GM18520 (cell line): ENCODE results near the gene OSTF1.
A peak's percentile ranks its signal among the peaks of the same experiment; 100 is the strongest.

Experiments used
- ATAC-seq: cut with Tn5 transposase; IDR thresholded peaks from one replicate; pipeline ENCODE4 v1.9.1; 2021; ENCODE audit not compliant: unreplicated experiment

Gene OSTF1

GRCh38 chr9:75117564-75117963, 29.2 kb downstream of the OSTF1 start:
- peak; percentile 51 for ATAC-seq

DNA sequence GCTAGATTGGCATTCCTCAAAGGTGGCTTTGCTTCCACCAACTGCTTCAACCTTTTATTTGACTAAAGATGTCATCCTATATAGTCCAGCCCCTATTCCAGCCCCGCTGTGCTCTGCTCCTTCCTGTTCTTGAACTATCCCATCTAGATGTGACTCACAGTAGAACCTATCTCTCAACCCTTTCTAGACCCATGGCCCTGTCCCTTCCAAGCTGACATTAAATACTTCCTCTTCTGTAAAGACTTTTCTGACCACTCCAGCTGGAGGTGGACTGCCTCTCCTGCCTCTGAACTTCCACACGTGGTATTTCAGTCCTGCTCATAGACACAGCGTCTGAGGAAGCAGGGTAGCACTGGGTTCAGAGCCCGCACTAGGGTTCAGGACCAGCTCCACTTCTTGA, 32.4 kb downstream of the OSTF1 start:
- no peak for ATAC-seq

DNA sequence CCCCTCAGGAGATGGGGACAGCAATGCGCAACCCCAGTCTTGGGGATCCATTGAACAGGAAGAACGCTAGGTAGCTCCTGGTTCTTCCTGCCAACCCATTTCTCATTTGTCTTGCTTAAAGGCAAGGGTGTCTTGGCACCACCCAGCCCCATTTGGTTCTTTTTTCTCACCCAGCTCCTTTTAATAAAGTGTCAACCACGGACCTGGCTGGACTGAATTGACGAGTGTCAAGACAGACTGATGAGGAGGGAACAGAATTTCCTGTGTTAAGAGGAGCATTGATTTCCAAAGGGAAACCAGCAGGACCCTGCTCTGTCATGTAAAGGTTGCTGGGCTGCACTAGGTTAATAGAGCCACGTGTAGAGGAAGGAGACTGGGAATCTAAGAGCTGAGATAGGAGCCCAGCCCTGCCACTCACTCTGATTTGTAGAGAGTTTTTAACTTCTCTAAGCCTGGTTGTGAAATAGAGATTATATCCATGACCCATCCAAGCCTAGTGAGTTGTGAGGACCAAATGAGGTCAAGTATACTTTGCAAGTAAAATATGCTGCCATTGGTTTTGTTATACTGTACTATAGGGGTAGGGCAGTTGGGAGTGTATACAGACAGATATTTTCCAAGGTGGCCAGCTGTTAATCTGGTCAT, 33.7 kb downstream of the OSTF1 start:
- no peak for ATAC-seq

- ATAC-seq, result no peak
These were observed 35.4 kb downstream of the OSTF1 start for GRCh38 chr9:75123696-75124095.

DNA sequence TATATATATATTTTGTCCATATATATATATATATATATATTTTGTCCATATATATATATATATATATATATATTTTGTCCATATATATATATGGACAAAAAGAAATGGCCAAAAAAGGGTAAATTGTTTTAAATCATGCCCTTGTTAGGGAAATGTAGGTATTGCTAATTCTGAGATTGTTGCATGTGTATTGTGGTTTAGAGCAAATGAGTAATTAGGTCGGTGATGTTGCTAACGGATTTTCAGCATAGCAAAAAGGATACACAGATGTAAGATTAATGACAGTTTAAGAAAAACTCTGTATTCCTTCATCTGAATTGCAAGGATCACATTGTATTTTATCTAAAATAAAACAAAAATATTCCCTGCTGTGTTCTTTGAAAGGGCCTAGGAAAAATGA, 40.2 kb downstream of the OSTF1 start:
- ATAC-seq, result no peak

- ATAC-seq, result no peak
These were observed 41.9 kb downstream of the OSTF1 start for GRCh38 chr9:75130172-75130571.

DNA sequence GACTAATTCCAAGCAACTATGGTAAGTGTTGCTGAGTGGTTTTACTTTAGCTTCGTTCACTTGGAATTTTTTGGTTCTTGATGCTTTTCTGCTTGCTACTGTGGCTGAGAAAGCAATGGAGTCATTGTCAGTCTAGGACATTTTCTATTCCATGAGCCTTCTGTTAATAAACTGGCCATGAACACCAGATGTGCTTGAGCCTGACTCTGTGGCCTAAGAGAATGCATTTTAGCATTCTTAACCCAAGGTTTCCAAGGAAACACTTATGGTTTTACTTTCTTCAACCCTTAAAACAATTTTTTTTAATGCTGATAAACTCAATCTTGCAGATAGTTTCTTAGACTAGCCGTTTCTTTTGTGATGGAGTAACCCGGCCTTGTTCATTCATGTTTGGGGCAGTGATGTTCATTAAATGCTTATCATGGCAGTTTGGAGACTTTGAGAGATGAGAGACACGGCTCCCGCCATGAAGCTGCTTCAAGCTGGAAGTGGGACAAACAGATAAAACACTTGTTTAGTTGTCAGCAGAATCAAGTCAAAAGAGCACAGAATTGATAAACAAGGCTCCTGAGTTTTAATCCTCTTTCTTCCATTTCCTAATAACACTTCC, 42.4 kb downstream of the OSTF1 start:
- no peak for ATAC-seq

DNA sequence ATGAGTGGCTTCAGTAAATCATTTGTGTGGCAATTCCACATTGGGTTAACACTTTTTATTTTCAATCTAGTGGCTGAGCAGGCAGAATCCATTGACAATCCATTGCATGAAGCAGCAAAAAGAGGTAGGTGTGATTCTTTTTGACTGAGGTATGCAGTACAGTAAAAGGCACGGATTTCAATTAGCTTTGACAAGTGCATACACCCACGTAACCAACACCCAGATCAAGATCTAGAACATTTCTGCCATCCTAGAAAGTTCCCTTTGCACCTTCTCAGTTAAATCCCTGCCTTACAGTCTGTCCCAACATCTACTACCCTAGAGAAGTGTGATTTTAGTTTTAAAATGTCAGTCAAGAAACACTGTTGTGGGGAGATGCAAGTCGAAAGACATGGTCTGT, 43.4 kb downstream of the OSTF1 start:
- ATAC-seq, result no peak

DNA sequence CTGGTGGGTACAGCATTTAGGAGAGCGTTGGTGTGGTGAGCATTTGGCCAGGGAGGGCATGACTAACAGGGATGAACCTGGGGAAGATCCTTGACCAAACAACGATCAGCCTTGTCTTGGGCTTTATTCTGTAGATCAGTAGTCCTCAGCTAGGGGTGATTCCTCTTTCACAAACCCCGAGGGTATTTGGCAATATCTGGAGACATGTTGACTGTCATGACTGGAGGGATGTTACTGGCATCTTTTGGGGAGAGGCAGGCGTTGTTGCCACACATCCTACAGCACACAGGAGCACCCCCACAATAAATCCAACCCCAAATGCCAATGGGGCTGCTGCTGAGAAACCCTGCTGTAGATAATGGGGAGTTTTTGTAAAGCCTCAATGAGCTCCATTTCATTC, 43.9 kb downstream of the OSTF1 start:
- no peak for ATAC-seq

DNA sequence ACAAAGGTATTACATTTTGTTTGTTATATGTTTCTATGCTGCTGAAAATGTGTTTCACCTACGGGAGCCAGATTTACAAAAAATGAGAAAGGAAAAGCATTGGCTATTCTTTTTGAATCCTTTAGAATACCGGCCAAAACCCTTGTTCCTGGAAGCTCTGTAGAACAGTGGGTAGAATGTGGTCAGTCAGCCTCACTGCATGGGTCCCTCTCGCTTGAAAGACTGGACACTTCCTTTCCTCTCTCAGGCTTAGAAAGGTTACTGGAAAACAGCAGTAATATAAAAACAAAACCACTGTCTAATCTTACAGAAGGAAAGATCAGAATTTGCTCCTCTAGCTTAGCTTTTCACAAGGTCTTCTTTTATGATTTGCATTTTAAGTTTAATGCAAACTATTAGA, 45.1 kb downstream of the OSTF1 start:
- ATAC-seq, result no peak

DNA sequence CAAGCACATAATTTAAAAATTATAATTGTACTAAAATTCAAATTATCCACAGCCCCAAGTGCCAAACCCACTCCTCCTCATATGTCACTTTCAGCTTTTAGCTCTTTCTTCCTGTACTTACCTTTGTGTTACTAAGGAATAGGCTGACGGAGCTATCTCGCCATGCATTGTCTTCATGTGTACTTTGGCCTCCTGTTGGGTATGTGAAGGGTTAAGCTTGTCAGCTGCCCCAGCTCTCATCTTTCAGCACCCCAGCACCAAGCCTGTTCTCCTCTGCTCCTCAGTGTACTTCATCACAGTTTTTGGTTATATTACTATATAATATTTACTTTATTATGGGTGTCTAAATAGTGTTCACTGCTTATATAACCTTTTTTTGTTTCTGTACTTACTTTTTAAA, 46.2 kb downstream of the OSTF1 start:
- no peak for ATAC-seq

DNA sequence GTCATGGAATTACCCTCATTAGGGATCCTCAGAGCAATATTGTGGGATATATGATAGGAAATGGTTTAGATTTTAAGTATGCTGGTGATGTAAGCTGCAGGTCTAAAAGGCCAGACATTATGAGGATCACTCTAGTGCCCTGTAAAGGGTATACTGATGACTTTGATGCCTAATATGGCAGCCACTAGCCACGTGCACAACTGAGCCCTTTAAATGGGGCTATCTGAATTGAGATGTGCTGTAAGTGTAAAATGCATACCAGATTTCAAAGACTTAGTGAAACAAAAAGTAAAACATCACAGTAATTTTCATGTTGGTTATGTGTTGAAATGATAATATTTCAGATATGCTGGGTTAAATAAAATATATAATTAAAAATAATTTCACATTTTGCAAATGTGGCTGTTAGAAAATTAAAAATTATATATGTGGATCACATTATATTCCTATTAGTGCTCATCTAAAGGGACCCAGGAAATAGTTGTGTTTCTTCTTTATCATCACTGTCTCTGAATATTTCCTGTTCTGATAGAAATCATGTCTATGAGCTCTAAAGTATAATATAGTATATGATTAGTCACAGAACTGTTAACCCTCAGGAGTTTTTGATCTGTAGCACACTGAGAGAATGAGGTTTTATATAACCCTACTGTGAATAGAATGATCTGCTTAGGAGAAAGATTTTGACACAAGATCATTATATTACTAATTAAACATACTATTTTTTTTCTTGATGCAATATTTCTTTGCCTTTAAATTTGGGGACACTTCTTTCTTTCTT, 50.1 kb downstream of the OSTF1 start:
- ATAC-seq, result no peak

GRCh38 chr9:75139201-75139600, 50.9 kb downstream of the OSTF1 start:
- ATAC-seq, result no peak

- ATAC-seq, result no peak
These were observed 51.9 kb downstream of the OSTF1 start for GRCh38 chr9:75140261-75140660.

- ATAC-seq, result no peak
These were observed 53.9 kb downstream of the OSTF1 start for GRCh38 chr9:75142202-75142601.

DNA sequence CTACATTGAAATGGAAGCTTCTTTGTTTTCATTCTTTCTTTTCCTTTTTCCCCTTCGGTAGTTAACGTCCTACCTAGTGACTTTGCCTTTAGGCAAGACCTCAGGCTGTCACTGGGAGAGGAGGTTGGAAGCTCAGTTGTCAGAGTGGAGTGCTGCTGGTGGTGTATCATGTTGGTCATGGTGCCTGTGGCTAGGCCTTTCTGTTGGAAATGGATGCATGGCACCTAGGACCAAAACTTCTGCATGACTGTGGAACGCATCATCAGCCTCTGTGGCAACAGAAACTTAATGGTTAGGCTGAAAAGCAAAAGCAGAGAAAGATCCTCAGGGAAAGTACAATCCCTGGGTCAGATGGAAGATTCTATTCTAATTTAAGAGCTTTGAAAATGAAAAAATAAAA, 57.9 kb downstream of the OSTF1 start:
- no peak for ATAC-seq

DNA sequence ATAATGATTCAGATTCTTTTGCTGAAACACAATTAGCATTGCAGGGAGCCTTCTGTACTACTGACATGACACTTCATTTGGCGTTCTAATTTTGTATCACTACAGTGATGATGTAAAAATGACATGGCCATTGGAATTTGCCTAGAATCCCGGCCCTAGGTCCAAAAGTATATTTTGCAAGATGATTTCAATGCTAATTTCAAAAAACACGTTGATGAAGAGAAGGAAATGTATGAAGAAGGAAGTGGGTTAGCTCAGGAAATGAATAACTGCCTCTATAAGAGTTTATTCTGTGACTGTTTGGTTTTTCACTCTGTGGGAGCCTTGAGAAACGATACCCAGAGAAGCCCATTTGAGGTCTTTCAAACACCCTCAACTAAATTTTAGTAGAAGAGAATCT, 59.3 kb downstream of the OSTF1 start:
- ATAC-seq, result no peak

- ATAC-seq, result no peak
These were observed 60.2 kb downstream of the OSTF1 start for GRCh38 chr9:75148561-75148960.

GRCh38 chr9:75149841-75150241, 61.5 kb downstream of the OSTF1 start:
- no peak for ATAC-seq

DNA sequence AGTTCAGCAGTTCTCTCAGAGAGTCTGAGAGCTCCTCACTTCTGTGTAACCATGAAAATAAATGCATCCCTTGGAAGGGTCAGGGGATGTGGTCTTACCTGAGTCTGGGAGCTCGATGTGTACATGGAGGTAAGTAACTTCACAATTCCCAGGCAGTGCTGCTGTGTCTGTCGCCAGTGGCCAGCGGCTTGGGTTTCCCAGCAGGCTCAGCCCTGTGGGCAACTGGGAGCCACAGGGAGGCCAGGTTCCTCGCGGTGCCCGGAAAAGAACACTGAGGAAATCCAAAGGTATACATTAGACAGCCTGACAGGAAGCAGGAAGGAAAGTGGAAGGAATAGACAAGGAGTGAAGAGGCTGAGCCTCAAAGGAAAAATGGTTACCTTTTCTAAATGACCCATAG, 62.2 kb downstream of the OSTF1 start:
- no peak for ATAC-seq

DNA sequence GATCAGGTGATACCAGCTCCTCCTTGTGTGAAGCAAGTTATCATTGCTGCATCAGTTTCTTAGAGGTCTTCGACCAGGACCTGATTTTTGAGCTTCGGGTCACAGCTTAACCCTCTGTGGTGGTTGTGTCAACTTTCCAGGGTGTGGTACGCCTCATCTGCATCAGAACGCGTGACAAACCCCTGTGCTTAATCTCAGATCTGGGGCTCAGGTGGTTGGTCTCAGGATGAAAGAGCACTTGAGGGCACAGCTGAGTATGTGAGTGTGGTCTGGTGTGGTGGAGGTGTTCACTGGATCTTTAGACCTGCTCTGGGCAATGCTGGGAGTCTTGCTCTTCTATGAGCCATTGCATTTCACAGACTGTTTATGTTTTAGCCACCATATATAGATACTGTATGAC, 64.1 kb downstream of the OSTF1 start:
- no peak for ATAC-seq

DNA sequence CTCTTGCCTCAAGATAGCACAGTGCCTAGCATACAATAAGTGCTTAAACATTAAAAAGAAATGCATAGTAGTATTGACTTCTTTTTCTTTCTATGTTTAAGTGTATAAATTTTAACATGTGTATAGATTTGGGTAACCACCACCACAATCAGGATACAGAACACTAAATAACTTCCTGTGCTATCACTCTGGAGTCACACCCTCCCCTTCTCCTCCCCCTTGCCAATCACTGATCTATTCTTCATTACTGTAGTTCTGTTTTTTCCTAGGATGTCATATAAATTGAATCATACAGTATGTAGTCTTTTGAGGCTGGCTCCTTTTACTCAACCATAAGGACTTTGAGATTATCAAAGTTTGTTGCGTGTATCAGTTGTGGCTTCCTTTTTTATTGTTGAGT, 68.5 kb downstream of the OSTF1 start:
- no peak for ATAC-seq
